Inflammatory macrophage (primary cell): ENCODE measurements around the gene ZNF184.

Experiments used
- DNase-seq, 2 donors: peaks; one replicate each; pipeline ENCODE4 v3.0.0-alpha.2; 2020 to 2022

Gene ZNF184

GRCh38 chr6:27422651-27423332 lies 50.1 kb downstream of the ZNF184 start:
- DNase-seq: no peak

- DNase-seq: no peak
Observed at GRCh38 chr6:27419363-27419762, 53.5 kb downstream of the ZNF184 start.

- no peak for DNase-seq
Observed at GRCh38 chr6:27415898-27416297, 57.0 kb downstream of the ZNF184 start.

GRCh38 chr6:27414996-27415395 lies 57.9 kb downstream of the ZNF184 start:
- no peak for DNase-seq

GRCh38 chr6:27414300-27414699 lies 58.6 kb downstream of the ZNF184 start:
- DNase-seq: no peak

- no peak for DNase-seq
Observed at GRCh38 chr6:27407153-27407814, 65.6 kb downstream of the ZNF184 start.

GRCh38 chr6:27406085-27406484 lies 66.8 kb downstream of the ZNF184 start:
- no peak for DNase-seq

- no peak for DNase-seq
Observed at GRCh38 chr6:27400877-27401642, 71.8 kb downstream of the ZNF184 start.
